Esophagus mucosa (tissue), 1 donor: ENCODE results near the gene MYMX. TPM values are rescaled to one million over a fixed set of nuclear protein-coding genes. Genes with fewer than 3 reads are reported as not detected.
"Not testable (repeated sequence)": the region's sequence is repeated elsewhere in the genome, so short reads cannot be mapped to it uniquely, and the experiment has no call there.

Experiments used
- ATAC-seq: fragments of 200-7000 bp; cut with Tn5 transposase; one replicate; pipeline ENCODE4 v1.9.1; 2020
- total RNA-seq: library from RNA; stranded (reverse); gene quantifications from one replicate; pipeline ENCODE4 v1.2.4, GENCODE V29; 2023
- donor health status: DM: yes; HTN: yes; CAD: no.

The MYMX gene
- total RNA-seq, 1 donor from 2014 or later = 0.44 TPM

DNA sequence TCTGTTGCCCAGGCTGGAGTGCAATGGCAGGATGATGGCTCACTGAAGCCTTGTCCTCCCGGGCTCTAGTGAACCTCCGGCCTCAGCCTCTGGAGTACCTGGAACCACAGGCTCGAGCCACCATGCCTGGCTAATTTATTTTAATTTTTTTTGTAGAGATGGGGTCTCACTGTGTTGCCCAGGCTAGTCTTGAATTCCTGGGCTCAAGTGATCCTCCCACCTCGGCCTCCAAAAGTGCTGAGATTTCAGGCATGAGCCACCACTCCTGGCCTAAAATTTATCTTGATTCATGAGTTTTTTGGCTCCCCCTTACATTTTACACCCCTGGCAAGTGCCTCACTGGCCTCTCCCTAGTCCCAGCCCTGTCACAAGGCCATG, 4.2 kb downstream of the MYMX start:
- no peak for ATAC-seq

DNA sequence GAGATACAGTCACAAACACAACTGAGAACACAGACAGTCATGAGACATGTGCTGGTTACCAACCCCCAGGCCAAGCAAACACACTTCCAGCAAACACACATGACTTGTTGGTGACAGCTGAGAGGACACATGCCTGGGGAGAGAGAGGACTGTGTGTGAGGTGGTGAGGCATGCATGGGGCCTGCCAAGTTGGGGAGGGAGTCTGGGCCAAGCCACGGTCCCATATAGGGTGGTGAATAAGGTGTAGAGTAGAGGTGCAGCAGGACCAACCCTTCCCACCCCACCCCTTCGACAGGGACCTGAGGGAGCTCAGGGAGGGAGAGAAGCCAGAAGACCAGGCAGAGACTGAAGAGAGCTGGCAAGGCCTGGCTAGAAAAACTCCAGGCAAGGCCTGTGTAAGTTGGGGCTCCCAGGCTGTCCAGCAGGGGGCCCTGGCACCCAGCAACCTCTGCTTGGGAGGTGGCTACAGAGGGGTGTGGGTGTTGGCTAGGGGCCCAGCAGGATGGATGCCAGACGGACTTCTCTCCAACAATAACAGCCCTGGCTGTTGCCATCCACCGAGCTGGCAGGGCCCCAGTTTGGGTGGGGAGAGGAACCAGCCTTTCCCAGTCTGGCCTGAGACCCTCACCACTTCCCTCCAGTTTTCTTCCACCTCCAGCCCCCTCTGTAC, 4.7 kb downstream of the MYMX start:
- ATAC-seq = peak; percentile 79

DNA sequence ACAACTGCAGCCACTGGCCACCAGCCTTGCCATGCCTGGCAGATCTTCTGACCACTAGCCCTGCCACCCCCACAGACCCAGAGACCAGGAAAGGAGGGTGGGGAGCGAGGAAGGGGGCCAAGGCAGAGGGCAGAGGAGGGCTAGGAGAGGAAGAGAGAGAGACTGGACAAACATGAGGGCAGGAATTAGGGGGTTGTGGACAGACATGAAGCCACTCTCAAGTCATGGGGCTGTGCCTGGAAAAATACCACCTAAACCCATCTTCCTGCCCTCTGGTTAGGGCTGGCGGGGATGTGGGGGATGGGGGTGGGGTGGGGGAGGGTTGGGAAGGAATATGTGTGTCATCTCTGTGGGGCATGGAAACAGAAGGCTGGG, 5.2 kb downstream of the MYMX start:
- ATAC-seq = no peak

DNA sequence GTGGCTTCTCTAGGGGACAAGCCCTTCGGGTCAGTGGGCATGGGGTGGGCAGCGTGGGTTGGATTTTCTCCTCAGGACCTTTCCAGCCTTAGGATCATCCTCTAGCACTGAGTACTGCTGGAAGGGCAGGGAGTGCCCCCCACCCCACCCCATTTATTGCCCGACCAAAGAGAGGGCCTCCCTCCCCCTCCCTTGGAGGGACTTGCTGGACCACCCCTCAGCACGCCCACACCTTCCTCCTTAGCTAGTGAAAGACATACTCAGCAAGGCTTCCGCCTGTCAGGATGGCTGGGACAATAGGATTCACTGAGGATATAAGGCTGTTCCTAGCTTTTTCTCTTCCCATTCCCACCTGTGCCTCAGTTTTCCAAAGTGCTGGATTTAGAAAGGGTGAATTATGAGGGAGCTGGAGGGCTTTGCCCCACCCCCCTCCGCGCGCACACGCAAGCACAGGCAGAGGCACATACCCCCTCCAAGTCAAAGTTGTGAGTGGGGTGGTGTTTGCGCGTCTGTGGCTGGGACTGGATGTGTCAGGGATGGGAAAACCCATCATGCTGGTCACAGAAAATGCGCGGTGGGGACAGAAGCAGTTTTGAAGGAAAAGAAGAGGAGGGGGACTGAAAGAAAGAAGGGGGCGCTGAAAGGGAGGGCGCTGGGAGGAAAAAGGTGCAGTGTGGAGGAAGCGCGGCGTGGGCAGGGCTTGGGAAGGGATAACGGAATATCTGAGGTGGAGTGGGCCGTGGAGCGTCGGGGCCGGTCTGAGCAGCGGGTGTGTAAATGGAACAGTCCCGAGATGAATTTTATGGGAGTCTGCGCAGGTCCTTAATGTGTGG, 6.0 kb downstream of the MYMX start:
- no peak for ATAC-seq

DNA sequence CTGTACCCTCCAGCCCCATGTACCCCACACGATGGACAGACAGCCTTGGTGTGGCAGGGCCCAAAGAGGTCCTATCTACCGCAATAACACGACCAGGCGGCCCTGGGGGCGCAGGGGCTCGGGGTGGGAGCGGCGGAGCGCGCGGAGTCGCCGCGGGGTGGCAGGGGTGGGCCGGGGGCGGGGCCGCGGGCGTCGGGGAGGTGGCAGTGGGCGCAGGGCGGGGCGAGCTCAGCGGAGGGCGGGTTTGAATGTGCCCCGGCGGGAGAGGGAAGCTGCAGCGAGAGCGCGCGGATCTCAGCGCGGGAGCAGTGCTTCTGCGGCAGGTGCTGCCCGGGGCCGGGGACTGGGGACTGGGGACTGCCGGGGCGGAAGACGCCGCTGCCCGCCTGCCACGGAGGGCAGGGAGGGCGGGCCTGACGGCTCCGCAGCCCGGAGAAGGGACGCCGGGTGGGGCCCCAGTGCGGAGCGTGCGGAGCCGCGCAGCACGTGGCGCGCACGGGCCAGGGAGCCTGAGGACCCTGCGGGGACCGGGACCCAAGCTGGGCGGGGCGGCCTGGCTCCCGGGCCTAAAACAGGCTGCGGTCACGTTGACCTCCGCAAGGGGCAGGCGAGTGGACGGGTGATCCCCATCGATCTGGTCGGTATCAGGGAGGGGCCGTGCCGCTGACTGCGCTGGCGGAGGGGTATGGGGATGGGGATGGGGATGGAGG, 6.7 kb downstream of the MYMX start, which contains the start of gene SLC29A1:
TSS of gene SLC29A1 (plus strand) at position 277 of the 710 bp plus-strand sequence. CDS start 3,719 bp downstream, outside the sequence.
- ATAC-seq = peak; percentile 44

DNA sequence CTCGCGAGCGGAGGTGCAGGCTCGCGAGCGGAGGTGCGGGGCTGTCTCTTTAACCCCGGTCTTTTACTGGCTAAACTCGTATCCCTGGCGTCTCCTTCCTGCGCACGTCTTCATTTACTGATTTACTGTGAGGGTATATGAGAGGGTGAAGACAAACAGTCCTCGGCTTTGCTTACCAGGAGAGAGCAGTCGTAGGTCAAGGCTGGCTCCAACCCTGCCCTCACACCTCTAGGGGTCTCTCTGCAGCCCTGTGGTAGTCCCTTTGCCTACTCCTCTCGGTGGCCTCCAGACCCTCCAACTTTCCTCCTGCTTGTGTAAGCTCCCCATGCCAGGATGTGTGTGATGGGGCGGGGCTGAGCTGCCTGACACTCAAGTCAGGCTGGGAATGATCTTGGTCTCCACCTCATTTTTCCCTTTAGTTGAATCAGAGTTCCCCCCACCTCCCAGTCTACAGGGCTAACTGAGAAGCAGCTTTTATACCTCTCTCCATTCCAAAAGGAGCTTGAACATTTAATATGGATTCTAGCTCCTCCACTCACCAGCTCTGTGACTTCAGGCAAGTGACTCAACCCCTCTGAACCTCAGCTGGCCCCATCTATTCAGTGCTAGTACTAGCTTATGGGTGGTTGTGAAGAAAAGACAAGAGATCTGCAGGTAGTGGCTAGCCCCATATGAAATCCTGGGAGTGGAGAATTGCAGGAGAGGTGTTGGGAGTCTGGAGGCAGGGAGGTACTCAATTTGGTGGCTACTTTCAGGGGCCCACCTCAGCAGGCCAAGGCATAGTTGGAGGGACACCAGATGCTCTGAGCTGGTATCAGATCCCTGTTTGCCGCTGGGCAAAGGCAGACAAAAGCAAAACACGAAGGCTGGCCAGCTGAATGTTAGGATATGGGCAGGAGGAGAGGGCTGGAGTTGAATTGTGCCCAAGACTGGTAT, 7.6 kb downstream of the MYMX start:
- no peak for ATAC-seq

DNA sequence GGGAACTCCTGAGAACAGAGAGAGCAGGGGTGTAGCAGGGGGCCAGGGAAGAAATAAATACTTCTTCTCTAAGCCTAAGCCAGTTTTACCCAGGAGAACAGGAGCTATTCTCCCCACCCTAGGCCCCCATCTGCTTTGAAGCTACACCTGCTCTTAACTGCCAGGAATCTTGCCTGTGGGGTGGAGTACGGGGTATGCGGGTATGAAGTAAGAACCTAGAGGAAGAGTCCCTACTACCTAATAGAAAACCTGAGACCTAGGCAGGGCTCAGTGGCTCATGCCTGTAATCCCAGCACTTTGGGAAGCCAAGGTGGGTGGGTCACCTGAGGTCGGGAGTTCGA, 8.2 kb downstream of the MYMX start:
- ATAC-seq = no peak

DNA sequence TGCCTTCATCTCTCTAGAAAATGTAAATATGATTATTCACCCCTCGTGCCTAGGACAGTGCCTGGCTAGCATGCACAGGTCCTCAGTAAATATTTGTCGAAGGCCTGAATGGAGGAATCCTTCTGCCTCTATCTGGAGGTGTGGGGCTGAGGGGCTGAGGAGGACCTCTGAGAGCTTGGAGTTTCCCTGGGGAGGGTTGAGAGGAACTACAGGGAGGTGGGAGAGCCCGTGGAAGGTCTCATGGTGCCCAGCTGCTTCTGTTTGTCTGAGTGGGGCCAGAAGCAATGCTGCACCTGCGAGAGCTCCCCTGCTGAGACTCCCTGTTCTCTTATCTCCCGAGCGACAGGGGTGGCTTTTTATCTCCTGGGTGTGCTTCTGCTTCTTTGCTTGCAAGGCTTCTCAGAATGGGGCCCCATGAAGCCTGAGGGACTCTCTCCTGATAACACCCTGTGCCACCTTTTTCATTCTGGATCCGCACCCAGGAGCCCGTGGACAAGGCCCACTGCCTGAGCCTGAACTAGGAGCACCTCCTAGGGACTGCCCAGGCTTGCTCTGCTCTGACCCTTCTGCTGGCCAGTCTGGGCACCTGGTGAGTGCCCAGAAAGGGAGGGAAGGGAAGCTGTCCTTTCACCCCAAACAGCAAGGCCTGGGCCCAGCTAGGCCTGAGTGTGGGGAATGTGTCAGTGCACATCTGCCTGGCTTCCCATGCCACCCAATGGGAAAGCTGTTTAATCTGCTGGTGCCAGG, 9.0 kb downstream of the MYMX start:
- ATAC-seq = no peak

DNA sequence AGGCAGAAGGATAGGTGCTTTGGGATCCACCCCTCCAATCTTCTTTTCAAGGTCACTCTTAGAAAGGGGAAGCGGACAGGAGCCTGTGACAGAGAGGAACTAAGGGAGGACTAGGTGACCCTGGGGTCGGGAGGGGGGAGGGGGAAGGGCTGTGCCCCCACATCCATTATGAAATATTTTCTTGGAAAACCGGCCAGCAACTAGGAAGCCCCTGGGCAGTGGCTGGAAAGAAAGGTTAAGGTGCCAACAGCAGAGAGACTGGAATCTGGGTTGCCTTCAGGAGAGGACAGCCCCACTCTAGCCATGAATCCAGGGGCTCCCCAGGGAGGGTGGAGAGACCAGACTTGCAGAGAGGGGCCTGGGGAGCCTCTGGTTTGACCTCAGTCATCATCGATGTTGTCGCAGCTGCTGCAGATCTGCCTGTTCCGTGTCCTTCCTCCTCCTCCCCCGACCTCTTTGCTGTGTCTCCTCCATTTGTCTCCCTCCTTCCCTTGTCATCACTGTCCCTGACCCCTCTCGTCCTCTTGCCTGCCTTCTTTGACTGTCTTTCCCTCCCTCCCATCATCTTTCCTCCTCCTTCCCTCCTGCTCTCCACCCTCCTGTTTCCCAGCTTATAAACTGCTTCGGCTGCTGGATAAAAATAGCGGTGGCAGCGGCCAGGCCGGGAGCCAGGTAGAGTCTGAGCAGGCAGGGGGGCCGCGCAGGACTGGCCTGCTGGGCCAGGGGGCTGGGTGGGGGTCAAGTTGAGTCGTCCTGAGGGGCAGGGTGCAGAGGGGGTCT, 9.8 kb downstream of the MYMX start:
- no peak for ATAC-seq

DNA sequence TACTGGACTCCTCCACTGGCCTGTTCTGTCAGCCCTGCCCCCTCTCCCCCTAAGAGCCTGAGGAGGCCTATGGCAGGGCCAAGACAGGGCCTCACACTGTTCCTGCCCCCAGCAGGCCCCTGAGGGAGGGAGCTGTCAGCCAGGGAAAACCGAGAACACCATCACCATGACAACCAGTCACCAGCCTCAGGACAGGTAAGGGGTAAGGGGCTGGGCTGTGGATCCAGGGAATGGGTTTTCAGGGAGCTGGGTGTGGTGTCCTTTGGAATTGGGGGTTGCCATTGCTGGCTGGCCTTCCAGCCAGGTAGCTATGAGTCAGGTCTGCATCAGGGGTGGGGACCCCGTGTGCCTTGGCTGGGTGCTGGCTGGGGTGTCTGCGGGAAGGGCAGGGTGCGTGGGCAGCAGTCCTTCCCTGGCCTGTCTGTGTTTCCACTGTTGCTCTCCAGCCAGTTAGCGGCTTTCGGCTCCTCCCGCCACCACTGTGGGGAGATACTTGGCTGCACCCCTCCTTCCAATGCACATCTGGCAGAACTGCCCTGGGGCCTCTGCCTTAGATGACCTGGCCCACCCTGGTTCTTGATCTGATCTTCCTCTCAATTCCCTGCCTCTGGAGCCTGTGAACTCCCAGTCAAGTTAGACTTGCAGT, 10.5 kb downstream of the MYMX start:
- ATAC-seq = no peak

DNA sequence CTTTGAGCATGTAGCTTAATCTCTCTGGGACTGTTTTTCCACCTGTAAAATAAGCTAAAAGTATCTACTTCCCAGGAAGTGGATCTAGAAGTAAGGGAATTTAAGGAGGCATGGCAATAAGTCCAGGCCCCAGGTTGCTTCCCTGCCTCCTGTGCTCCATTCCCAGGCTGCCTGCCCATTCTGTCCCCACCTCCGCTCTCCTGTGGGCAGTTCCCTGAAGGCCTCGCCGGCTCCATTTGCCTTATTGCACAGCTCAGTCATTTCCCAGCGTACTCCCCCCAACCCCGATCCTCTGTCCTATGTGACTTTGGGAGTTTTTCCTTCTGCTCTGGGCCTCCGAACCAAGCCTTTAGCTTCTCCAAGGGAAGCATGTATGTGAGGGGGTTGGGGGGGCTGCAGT, 11.3 kb downstream of the MYMX start:
- no peak for ATAC-seq

DNA sequence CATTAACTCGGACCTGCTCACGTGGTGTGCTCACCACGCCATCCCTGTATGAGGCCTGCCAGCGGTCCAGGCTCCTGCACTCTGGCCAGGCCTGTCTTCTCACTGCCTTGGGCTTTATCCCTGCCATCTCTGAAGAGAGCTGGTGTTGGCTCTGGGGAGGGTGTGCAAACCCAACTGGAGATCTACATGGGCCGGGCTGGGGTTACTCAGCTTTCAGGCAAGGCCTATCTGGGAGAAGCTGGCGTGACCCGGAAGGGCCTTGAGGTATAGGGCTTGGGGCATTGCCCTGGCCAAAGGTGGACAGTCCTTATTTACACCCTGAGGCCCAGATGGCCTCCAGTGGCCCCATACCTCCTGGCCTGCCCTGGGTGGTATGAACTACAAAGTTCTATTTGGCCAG, 11.7 kb downstream of the MYMX start:
- ATAC-seq = no peak

DNA sequence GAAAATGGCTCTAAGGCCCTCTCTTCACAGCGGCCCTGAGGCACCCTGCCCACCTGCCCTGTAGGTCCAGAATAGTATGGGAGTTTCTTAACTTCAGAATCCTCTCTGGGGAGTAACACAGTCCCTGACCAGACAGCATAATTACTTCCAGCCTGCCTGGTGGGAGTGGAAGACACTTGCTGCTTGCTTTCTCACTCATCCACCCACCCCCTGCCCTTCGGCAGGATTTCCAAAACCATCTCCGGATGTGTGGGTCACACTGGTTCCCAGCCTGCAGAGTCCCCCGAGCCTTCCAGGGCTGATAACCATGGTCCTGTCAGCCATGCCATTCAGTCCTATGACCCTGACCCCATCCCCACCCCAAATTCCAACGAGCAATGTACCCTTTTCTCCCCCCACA, 12.1 kb downstream of the MYMX start:
- no peak for ATAC-seq

DNA sequence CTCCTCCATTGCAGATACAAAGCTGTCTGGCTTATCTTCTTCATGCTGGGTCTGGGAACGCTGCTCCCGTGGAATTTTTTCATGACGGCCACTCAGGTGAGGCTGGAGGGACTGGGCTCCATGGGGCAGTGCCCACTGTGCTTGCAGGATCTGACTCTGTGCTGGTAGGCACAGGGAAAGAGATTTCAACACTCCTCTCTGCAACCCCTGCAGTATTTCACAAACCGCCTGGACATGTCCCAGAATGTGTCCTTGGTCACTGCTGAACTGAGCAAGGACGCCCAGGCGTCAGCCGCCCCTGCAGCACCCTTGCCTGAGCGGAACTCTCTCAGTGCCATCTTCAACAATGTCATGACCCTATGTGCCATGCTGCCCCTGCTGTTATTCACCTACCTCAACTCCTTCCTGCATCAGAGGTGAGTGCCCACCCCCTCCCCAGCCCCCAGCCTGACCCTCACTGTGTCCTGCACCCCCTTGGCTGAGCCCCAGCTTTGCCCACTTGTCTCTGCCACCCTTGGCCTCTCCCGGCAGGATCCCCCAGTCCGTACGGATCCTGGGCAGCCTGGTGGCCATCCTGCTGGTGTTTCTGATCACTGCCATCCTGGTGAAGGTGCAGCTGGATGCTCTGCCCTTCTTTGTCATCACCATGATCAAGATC, 12.8 kb downstream of the MYMX start:
- ATAC-seq = no peak

DNA sequence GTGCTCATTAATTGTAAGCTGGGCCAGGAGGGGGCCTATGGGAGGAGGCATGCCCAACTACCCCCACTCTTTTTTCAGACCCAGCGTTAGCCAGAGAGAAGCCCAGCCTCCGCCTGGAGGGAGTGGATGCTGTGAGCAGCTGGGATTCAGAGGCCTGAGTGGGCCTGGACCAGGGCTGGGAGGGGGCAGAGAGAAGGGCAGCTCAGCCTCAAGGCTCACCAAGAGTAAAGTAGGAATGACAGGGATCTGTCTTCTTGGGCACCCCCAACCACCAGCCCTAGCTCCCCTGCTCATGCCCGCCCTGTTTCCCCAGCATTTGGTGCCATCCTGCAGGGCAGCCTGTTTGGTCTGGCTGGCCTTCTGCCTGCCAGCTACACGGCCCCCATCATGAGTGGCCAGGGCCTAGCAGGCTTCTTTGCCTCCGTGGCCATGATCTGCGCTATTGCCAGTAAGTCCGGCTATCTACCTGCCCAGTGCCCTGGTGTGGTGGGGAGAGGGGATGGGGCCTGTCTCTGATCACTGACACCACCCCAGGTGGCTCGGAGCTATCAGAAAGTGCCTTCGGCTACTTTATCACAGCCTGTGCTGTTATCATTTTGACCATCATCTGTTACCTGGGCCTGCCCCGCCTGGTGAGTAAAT, 13.4 kb downstream of the MYMX start:
- no peak for ATAC-seq

DNA sequence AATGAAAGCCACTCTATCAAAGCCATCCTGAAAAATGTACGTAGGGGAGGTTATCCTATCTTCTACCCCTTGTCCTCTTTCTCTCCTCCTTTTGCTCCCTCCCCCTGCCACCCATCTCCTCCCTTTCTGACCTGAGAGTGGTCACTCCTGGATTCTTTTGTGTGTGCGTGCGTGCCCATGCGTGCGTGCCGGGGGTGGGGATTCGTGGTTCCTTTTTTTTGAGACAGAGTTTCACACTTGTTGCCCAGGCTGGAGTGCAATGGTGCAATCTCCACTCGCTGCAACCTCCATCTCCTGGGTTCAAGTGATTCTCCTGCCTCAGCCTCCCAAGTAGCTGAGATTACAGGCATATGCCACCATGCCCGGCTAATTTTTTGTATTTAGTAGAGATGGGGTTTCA, 14.7 kb downstream of the MYMX start:
- not testable (repeated sequence) for ATAC-seq

DNA sequence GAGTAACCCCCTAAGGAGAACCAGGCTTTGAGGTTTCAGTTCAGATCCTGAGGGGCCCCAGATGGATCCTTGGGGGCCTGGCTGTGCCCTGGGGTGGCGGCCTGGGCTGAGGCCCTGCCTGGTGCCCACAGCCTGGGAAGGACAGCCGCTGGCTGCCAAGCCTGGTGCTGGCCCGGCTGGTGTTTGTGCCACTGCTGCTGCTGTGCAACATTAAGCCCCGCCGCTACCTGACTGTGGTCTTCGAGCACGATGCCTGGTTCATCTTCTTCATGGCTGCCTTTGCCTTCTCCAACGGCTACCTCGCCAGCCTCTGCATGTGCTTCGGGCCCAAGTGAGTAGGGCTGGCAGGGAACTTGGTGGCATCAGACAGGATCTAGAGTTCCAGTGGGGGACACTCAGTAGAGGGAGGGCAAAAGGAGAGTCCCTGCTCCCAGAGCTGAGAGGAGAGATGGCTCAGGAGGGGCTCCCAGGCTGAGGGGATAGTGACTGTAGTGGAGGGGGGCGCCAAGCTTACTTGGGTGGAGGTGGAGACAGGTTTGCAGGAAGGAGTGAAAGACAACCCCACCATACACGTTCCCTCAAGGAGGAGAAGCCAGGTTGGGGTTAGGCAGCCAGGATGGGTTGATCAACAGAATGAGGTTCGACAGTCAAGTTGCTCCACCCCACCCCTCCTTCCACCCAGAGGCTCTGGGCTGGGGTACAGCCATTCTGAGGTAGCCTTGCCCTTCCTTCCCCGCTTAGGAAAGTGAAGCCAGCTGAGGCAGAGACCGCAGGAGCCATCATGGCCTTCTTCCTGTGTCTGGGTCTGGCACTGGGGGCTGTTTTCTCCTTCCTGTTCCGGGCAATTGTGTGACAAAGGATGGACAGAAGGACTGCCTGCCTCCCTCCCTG, 16.2 kb downstream of the MYMX start:
- no peak for ATAC-seq

DNA sequence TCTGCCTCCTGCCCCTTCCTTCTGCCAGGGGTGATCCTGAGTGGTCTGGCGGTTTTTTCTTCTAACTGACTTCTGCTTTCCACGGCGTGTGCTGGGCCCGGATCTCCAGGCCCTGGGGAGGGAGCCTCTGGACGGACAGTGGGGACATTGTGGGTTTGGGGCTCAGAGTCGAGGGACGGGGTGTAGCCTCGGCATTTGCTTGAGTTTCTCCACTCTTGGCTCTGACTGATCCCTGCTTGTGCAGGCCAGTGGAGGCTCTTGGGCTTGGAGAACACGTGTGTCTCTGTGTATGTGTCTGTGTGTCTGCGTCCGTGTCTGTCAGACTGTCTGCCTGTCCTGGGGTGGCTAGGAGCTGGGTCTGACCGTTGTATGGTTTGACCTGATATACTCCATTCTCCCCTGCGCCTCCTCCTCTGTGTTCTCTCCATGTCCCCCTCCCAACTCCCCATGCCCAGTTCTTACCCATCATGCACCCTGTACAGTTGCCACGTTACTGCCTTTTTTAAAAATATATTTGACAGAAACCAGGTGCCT, 16.9 kb downstream of the MYMX start:
- no peak for ATAC-seq
